Mucosa of descending colon (tissue), 3 donors: ENCODE measurements around the gene DCC. TPM values are rescaled to one million over a fixed set of nuclear protein-coding genes. Genes with fewer than 3 reads are reported as not detected.

Source experiments
- ATAC-seq: fragments of 200-7000 bp; cut with Tn5 transposase; one replicate; pipeline ENCODE4 v1.9.1; 2020; ENCODE audit warnings: mild to moderate bottlenecking, moderate library complexity
- DNase-seq, 3 donors: peaks; one replicate each; pipeline ENCODE4 v3.0.0-alpha.2; 2020
- H3K36me3 ChIP-seq: fragments of 200-600 bp; one replicate; pipeline ENCODE4 v1.8.0; 2021; ENCODE audit warnings: low read depth, mild to moderate bottlenecking
- H3K4me1 ChIP-seq: fragments of 200-600 bp; one replicate; pipeline ENCODE4 v1.8.0; 2021; ENCODE audit warnings: low read depth, mild to moderate bottlenecking
- H3K4me3 ChIP-seq: fragments of 200-600 bp; one replicate; pipeline ENCODE4 v1.8.0; 2021; ENCODE audit warnings: mild to moderate bottlenecking
- H3K9me3 ChIP-seq: fragments of 200-600 bp; one replicate; pipeline ENCODE4 v1.8.0; 2021; ENCODE audit warnings: mild to moderate bottlenecking
- CTCF ChIP-seq: fragments of 200-600 bp; IDR thresholded peaks from one replicate; pipeline ENCODE4 v1.8.0; 2022; ENCODE audit warnings: antibody characterized with exemption, mild to moderate bottlenecking
- intact Hi-C, 2 donors: fragments of 100-400 bp; cut with DNase I in 1 of 2; cut with micrococcal nuclease in 1 of 2; formaldehyde crosslinking; loops; one replicate each; pipeline versions ENCODE4 v1.11.0 to v1.11.1; 2022; cut with DNase I, micrococcal nuclease
- total RNA-seq, 3 donors: library from RNA; stranded (reverse); fragmentation: NEBNext Ultra II Directional in 2 of 3; extraction: Animal tissue kit (Norgen Biotek cat#: 25700) in 2 of 3; gene quantifications; one replicate each; pipeline versions ENCODE4 v1.2.1 to v1.2.4, GENCODE V29; 2021 to 2023
- donor health status: DM: no; HTN: no; CAD: no; lungs with moderate emphysema.
- donor health status: DM: no; HTN: no; CAD: no.
- donor health status: DM: no; HTN: yes; CAD: no.

The DCC gene
- total RNA-seq, 3 donors from 2014 or later: 0.26 to 1.3 (median 0.34) TPM

DNA sequence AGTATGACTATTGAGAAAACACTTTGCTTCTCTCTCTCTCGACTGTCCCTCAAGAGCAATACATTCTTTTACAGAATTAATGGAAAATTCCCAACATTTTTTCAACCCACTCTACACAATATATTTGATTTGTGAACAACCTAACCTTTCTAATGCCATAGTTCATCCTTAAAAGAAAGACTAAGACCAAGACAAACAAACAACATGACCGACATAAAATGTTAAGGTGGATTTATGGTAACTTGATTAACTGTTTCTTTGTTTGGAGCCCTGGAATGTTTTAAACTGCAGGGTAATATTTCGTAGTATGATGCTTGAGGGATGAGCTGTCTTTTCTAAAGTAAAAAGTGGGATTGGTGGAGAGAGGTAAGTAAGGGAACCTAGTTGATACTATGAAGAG, 1146.3 kb downstream of the DCC start:
- intact Hi-C loops: no loop called here

DNA sequence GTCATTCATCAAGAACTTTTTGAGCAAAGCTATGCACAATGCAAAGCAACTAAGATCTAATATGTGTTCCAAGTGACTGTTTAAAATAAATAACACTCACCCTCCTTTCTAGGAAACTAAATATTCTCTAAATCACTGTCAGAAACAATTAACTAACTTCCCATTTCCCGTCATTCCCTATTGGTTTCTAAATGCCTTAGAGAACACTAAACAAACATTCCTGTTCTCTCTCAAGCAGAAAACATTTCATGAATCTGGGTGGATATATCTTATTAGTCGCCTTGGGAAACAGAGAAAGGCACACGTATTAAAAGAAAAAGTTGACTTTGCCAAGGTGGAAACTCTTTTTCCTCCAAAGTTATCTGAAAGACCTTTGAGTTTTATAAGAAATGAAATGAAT, 1149.3 kb downstream of the DCC start:
- Histone ChIP-seq H3K36me3 (no peaks in the 10 kb centered on the region), H3K4me3 (no peak overlapping the region), H3K4me1 (no peaks in the 10 kb centered on the region), H3K9me3 (no peaks in the 10 kb centered on the region)
- no peak for TF ChIP-seq CTCF
- no peak for ATAC-seq
- no peak for DNase-seq
- intact Hi-C loops: no loop called here

More for the DNA sequence above, 1146.3 kb downstream of the DCC start:
- no peaks in the 10 kb centered on the region for H3K36me3 ChIP-seq
- DNase-seq: no peak
- no peaks in the 10 kb centered on the region for H3K9me3 ChIP-seq
- TF ChIP-seq CTCF: no peak
- H3K4me1 ChIP-seq: no peaks in the 10 kb centered on the region
- ATAC-seq: no peak
- H3K4me3 ChIP-seq: no peak overlapping the region

- DNase-seq (no peak), ATAC-seq (no peak)
- H3K9me3 ChIP-seq: no peaks in the 10 kb centered on the region
- no peak for TF ChIP-seq CTCF
- H3K4me1 ChIP-seq: no peaks in the 10 kb centered on the region
- intact Hi-C loops: no loop called here
- H3K4me3 ChIP-seq: no peak overlapping the region
- H3K36me3 ChIP-seq: no peaks in the 10 kb centered on the region
Observed at GRCh38 chr18:53490019-53490418, 1150.0 kb downstream of the DCC start.

DNA sequence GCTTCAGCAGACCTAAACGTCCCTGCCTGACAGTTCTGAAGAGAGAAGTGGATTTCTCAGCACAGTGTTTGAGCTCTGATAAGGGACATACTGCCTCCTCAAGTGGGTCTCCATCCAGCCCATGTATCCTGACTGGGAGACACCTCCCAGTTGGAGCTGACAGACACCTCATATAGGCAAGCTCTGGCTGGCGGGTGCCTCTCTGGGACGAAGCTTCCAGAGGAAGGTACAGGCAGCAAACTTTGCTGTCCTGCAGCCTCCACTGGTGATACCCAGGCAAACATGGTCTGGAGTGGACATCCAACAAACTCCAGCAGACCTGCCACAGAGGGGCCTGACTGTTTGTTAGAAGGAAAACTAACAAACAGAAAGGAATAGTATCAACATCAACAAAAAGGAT, 1156.0 kb downstream of the DCC start:
- intact Hi-C loops: no loop called here
- no peaks in the 10 kb centered on the region for H3K9me3 ChIP-seq
- DNase-seq (no peak), ATAC-seq (no peak)
- no peak for TF ChIP-seq CTCF
- no peak overlapping the region for H3K4me3 ChIP-seq
- H3K36me3 ChIP-seq: no peaks in the 10 kb centered on the region
- H3K4me1 ChIP-seq: no peaks in the 10 kb centered on the region

DNA sequence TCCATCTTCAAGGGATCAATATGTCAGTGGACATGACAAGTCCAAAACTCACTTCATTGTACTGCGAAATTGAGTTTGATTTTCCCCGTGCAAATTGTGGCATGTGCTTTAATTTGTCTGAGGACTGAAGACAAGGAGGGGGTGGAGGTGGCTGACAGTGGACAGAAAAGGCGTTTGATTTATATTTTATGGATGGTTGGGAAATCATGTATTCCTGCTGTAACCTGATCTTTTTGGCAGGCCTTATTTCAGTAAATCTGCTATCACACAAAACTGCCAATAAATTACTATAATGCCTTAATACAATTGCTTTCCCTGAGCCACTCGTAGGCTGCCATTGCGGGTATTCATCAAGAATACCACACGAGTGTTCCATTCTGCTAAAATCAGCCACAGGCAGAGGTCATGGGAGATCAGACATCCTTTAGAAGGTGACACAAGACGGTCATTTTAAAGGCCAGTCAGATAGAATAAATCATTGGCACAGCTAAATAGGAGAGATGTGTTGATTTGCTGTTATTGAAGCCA, 1164.0 kb downstream of the DCC start:
- DNase-seq: no peak

More for the DNA sequence above, 1164.0 kb downstream of the DCC start:
- no peak for TF ChIP-seq CTCF
- no peak for ATAC-seq
- H3K9me3 ChIP-seq: no peaks in the 10 kb centered on the region
- no peaks in the 10 kb centered on the region for H3K36me3 ChIP-seq
- H3K4me1 ChIP-seq: no peaks in the 10 kb centered on the region
- H3K4me3 ChIP-seq: no peak overlapping the region
- intact Hi-C loops: no loop called here
